ENCODE results near the gene ZNF827.

The ZNF827 gene, protein sequence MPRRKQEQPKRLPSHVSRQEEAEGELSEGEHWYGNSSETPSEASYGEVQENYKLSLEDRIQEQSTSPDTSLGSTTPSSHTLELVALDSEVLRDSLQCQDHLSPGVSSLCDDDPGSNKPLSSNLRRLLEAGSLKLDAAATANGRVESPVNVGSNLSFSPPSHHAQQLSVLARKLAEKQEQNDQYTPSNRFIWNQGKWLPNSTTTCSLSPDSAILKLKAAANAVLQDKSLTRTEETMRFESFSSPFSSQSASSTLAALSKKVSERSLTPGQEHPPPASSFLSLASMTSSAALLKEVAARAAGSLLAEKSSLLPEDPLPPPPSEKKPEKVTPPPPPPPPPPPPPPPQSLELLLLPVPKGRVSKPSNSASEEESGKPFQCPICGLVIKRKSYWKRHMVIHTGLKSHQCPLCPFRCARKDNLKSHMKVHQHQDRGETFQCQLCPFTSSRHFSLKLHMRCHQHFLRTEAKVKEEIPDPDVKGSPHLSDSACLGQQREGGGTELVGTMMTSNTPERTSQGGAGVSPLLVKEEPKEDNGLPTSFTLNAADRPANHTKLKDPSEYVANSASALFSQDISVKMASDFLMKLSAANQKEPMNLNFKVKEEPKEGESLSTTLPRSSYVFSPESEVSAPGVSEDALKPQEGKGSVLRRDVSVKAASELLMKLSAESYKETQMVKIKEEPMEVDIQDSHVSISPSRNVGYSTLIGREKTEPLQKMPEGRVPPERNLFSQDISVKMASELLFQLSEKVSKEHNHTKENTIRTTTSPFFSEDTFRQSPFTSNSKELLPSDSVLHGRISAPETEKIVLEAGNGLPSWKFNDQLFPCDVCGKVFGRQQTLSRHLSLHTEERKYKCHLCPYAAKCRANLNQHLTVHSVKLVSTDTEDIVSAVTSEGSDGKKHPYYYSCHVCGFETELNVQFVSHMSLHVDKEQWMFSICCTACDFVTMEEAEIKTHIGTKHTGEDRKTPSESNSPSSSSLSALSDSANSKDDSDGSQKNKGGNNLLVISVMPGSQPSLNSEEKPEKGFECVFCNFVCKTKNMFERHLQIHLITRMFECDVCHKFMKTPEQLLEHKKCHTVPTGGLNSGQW

DNA sequence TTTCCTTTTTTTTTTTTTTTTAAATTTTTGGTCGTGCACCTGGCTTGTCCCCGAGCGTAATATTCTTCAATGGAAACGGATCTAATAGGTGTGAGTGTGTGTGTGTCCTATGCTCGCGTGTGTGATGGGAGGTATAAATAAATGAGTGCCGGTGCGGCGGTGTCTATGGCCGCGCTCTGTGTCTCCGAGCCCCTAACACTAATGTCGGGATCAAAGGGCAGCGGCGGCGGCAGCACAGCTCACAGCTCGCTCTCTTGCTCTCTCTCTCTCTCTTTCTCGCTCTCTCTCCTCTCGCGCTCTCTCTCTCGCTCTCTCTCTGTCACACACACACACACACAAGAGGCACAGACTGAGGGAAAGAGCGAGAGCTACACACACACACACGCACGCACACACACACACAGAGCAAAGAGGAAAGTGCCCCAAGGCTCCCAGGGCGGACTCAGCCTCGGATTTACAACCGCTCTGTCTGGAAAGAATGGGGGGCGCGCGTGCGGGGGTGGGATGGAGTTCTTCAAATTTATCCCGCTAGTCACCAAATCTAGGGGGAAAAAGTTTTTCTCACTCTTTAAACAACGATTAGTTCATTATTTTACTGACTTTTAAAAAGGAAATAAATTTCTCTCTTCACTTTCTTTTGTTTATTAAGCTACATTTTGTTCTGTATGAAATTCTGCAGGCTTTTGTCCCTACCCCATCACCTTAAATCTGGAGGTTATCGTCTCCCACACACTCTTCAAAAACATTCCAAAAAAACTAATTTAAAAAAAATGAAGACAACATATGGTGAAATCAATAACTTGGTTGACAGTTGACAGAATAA is at the start of gene ZNF827:
Gene ZNF827 (minus strand): TSS at position 206 of the 823 bp plus-strand sequence. CDS start 416 bp downstream, outside the sequence.
- peak; percentile 38 to 72 for DNase-seq

DNA sequence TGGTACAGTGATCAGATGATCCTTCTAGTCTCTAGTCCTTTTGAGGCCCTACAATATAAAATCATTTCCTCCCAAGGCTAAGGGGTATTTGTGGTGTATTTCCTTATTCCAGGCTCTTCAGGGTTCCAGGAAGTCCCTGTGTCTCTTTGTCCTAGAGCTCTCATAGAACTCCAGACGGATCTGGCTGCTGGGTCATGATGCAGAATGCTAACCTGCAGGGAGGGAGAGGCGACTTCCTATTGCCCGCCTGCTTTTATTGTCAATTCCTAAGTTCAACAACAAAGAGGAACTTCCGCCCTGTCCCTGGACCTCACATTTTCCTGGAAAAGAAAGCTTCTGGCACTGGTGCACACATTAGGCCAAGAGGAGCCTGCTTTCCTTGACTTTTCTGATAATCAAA is 45.9 kb upstream of the ZNF827 start:
- DNase-seq, result no peak

DNA sequence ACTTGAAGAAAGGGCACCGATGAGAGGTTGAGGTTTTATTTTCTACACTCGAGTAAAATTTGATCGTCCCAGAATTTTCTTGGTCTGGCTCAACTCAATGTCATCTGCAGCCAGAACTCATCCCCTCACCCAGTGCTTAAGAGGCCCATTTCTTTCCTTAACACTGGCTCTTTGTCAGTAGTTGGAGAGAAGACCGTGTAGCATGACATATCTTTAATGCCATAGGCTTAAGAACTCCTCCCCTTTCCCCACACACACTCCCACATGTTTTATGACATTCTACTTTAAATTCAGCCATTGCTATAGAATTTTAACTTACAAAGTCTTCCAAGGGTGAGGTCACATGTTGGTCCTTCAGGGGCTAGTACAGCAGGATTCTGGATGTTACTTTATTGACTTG is 44.2 kb upstream of the ZNF827 start:
- no peak for DNase-seq

DNA sequence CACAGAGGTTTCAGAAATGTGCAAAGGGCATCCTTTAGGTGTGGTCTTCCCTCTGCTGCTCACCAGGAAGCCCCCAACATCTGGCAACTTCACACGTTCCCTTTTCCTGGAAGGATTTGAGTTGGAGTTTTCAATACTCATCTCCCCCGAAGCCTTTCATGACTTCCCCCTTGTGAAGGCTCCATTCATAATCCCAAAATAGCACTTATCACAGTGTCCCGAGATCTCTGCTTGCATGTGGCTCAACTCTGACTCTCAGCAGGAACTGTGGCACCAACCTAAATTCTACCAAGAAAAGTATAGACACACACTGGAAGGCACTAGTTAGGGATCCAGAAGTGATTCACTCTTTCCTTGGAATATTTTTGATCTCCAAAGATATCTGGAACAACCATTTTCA is 40.5 kb upstream of the ZNF827 start:
- DNase-seq, result no peak

DNA sequence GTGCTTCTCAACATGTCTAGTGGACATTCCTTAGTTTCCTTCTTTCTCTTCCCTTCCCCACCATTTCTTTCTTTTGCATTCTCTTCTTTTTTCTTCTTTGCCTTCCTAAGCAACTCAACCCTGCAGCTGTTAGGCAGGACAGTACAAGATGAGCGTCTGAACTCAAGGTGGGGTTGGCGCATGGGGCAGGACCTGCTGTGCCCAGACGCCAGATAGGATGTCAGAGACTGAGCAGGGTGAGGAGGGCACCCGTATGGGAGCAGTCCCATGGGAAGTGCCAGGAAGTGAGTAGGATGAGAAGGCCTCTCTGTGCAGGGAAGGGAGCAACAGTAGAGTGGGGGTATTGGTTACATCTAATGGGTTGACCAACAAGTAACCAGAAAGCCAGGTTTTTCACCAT is 38.1 kb upstream of the ZNF827 start:
- DNase-seq, result no peak

DNA sequence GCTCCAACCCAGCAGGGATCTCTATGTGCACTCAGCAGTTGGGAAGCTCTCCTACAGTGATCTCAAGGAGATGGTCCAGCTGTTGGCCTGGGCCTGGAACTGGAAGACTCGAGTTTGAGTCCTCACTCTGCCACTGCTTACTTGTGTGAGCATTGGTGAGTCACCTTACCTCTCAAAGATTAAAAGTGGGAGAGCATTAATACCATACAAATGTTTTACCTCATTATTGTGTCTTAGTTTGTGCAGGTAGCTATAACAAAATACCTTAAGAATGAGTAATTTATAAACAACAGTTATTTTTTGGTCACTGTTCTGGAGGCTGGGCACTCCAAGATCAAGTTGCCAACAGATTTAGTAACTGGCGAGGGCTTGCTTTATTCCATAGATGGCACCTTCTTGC is 21.4 kb upstream of the ZNF827 start:
- DNase-seq, result no peak

DNA sequence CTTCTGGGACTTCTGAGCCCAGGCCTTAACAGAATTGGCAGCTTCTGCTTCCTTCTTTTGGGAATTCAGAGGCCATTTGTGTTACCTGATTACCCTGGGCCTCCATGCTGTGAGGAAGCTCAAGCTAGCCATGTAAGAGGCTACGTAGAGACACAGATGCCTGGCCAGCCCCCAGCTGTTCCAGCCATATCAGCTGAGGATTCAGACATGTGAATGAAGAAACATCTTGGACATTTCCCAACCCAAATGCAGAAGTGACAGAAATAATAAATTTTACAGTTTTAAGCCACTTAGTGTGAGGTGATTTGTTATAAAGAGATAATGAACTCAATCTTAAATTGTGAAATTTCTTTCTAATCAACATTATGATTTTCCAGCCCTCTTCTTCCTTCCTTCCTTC is 18.7 kb upstream of the ZNF827 start:
- no peak for DNase-seq

DNA sequence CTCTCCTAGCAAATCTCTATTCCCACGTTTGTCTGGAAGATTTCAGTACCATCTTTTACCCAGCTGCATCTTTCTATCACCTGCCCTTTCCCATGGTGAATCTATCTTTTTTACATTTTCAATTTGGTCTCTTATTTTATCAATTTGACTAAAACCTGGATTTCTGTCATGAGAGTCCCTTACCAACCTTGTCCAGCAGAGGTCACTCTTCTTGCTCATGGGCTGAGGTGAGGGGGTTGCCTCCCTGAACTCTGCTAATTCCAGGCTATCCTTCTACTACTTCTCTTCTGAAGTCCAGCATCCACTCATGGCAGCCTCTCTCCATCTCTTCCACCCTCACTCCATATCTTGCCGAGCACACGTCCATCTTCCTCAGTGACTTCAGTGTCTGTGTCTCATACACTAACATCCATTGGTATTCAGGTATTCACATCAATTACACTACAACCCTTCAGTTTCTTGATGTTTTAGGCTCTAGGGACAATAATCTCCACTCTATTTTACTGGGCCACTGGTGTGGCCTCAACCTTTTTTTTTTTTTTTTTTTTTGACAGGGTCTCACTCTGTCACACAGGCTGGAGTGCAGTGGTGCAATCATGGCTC is 17.8 kb upstream of the ZNF827 start:
- peak; percentile 23 to 68 for DNase-seq

DNA sequence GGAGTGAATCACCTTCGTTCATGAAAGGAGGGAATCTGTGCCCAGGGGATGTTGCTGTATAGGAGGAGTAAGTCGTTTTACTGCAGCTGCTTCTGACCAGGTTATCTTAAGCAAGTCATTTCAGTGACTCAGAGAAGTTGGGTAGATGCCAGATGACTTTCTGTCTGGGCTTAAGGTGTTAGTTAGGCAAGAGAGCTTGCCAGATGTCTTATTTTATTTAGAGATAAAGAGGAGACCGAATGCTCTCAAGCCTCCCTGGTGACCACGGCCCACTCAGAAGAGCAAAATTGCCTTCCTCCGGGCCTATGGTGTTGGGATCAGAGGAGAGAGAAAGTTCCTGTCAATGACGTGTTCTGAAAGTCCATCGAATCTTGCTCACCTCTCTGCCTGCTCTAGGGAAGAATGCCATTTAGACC is 16.3 kb upstream of the ZNF827 start:
- no peak for DNase-seq

DNA sequence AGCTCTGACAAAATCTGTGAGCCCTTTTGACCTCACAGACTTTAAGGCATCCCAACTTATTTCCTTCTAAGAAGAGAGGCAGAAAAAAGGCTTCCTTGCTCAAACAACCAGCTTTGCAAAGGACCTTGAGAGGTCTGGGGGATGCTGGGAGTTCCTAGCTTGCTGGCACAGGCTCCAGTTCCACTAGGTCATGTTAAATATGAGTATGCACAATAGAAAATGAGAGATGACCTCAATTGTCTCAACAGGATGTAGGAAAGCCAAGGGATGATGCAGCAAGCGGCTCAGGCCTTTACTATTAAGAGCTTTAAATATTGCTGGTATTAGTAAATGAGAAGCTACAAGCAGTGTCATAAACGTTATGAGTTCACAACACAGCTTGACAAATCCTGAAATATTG is 13.3 kb upstream of the ZNF827 start:
- no peak for DNase-seq

DNA sequence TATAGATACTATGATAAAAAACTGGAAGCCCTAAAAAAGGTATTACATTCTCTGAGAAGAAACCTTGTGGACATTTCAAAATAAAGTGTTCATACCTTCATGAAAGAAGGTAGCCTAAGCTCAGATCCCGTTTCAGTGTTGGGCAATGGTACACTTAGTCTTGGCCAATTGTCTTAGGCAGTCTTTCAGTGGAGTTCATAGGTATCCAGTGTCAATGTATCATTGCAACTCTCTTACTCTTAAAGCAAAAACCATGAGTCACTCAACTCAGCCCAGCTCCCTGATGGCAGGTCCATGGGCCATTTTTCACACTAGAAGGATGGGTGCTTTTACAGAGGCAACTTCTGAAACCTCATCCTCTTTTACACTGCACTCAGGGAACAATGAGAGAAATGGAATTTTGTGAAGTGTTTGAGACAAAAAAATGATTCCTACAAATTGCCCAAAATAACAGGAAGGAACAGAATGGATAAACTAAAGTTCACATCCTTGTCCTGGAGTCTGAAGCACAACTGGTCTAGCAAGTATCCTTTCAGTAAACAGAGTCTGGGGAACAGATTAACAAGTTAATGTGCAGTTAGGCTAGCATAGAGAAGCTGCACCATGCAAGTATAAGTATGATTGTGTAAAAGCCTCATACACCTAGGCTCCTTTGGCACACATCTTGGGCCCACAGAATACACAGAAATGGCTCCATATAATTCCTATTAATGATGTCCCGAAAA is 7.0 kb upstream of the ZNF827 start:
- DNase-seq, result no peak

DNA sequence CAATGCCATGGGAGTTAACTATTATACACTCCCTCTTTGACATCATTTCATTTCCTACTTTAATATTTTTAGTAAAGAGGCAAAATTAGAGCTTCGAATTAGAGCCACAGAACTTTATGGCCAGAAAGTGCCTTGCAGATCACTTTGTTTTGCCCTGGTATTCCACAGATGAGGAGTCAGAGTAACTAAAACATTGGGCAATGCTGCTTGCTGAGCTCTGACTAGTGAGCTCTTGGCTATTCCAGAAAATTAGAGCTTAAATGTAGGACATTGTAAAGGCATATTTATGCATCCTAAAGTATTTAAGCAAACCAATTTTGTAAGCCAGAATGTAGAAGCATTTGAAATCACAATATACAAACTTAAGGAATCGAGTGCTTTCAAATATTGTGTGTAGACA is 6.3 kb upstream of the ZNF827 start:
- DNase-seq, result no peak

DNA sequence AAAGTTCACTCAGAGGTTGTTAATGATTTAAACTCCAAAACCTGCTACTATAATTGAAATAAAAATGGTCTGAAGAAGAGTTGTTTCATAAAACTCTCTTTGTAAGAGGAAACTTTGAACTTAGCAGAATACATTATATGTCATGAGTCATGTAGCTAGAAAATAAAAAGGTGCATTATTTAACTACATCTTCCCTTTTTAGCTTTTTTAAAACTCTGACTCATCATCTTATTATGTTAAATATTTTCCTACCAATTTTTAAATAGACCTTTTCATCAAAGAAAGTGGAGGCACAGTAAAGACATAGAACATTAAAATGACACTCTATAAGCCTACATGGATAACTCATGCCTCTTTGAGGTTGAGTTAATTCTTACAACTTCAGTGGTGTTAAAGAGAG is 1.2 kb upstream of the ZNF827 start:
- no peak for DNase-seq

DNA sequence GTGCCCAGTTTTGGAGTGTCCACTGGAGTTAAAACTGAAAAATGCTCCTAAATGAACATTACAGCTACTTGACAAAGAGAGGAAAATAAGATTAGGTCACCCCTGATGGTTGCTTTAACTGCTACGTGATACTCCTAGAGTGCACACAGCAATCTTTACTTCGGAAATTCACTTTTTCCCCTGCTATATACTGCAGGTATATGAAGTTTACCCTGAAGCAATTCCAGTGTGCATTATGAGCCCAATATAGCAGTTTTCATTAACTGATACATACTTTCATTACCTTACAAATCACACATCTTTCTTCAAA is 773 bp upstream of the ZNF827 start:
- DNase-seq, result no peak

DNA sequence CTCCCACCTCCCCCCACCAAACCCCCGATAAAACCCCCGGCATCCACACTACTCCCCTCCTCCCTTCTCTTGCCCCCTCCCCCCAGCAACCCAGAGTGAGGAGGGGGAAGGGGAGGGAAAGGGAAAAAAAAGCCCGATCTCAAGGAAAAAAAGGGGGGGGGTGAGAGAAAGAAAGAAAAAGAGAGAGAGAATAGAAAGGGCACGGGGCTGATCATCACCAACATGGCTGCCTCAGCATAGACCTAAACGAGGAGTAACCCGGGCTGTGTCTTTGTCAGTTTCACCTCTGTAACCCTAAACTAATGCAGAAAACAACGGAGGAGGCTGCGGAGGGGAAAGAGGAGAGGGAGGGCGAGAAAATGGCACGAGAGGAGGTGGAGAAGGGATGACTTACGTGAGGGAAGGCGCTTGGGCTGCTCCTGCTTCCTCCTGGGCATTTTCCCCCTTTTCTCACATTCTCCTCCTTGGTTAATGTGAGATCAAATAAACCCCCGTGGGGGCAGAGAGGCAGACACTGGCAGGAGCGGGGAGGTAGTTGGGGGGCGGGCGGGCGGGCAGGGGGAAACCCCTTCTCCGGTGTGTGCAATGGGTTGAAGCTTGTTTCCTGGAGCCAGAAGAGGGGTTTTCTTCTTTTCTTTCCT is 532 bp downstream of the ZNF827 start:
- peak; percentile 17 to 59 for DNase-seq

DNA sequence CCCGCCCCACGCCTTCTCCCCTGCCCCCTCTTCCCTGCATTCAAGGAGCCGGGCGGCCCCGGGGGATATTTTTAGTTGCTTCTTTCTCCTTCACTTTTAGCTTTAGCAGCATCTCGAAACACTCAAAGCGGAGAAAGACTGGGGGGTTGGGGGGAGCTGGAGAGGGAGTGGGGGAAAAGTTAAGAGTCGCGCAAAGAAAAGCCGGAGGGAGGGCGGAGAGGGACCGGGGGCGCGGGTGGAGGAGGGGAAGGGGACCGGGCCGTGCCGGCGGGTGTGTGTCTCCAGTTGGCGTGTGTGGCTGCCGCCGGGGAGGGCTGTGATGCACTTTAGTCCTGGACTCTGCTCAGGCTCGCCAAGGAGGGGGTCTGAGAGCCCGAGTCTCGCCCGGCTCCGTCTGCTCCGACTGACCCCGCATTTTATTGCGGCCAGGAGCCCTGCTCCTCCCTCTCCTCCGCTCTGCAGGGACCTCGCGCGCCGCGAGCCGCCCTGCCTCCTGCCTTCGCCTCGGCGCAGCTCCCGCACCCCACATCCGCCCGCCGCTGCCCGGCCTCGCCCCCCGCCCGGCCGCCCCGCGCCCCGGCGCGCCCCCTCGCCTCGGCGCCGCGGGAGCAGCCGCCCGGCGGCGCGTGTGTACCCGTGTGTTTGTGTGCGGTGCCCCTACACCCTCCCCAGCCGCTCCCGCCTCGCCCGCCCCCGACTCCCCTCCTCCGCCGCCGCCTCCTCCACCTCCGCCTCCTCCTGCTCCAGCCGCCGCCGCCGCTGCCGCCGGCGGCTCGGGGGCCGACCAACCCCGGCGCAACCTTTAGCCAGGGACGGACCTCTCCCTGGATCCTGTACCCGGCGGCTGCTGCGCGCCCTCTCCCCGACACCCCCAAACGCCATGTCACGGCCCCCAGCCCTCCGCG is 1.4 kb downstream of the ZNF827 start:
- DNase-seq, result peak; percentile 27 to 81

DNA sequence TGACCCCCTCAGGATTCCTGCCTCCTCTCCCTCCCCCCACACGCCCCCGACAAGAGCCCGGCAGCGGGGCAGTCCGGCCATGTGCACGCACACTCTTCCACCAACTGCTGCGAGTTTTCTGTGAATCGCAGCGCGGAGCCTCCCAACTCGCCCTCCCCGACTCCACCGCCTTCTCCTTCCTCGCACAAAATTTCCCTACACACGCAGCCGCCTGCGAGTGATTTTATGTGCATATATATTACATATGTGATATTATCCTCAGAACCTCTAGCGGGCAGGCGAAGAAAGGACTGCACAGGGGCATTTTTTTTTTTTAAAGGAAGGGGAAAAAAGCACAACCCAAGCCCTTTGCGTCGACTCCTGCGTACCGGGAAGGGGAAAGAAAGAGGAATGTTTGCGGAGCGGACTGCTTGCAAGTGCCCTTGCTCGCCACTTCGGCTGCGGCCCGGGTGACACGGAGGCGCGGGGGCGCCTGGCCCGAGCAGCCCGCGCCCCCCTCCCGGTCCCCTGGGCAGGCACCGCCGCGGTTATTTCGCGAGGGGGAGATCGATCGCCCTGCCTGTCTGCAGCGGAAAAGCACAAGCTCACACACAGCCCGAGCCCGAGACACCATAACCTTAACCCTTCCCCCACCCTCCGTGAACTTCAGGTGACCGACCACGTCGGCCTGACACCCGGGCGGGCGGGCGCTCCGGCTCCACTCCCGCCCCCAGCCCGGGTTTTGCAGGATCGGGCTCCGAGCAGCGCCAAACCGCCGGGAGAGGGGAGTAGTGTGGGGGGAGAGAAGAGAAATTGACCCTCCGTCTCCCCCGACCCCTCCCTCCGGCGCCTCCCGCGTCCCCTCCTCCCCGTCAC is 2.3 kb downstream of the ZNF827 start:
- peak; percentile 80 to 85 for DNase-seq

DNA sequence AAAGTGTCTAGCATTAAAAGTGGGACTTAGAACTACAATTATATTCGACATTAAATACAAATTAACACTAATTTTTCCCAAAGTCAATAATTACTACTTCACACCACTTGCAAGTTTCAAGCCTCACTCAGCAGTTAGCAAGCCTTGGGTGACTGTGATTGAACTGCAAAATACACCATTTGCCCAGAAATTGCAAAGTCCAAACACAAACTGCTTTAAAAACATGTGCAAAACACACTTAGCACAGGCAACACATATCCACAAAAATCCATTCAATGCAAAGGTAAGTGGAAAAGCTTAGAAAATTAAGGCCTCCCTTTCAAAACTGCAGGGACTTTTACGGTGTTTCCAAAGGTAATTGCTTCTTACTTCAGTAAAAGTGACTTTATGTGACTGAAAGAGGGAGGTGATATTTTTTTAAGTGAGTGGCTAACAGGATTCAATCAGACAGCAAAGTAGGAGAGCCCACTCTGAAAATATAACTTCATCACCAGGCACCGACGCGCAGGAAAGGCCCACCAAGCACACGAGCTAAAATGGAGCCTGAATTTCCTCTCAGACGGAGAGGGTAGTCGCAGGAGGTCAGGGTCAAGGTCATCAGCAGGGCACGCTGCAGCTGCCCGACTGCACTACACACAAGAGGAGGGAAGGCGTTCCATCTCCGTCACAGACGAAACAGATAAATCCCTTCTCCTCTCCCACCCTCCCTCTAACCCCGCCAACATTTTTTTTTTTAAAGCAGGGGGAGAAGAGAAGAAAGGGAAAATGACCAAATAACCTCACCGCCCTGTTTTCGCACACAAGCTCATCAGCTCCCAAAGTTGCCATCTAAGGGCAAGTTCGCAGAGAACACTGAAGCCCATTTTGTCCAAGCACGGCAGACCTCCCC is 3.1 kb downstream of the ZNF827 start:
- DNase-seq, result peak in 1 of 2 experiments; percentile 62
